ENCODE results near the gene FLOT1. TPM values are rescaled to one million over a fixed set of nuclear protein-coding genes. Genes with fewer than 3 reads are reported as not detected.
A peak's percentile ranks its signal among the peaks of the same experiment; 100 is the strongest.

FLOT1 gene
- total and polyA plus RNA-seq, 9 of the 15 experiments (the other 6 are each of a cell fraction or from before 2014, with no cell fraction given), result 11.7 to 149 (median 118) TPM

DNA sequence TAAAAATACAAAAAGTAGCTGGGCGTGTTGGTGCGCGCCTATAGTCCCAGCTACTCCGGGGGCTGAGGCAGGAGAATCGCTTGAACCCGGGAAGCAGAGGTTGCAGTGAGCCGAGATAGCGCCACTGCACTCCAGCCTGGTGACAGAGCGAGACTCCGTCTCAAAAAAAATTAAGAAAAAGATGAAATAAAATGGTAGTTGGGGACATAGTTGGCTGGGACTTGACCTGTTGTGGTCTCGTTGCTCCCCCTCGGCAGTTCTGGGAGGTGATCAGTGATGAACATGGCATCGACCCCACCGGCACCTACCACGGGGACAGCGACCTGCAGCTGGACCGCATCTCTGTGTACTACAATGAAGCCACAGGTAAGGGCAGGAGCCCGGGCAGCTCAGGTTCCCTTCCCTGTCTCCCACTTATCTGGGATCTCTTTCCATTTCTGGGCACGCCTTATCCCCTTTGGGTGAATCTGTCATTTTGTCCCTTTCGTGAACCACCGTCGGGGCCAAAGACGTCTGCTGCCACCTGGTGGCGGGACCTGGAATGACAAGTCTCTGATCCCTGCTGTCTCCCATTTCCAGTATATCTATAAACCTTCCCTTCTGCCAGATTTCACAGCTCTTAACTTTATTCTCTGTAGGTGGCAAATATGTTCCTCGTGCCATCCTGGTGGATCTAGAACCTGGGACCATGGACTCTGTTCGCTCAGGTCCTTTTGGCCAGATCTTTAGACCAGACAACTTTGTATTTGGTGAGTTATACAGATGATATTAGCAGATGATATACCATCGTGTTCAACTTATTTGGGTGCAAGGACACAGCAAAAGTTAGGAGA is 20.0 kb downstream of the FLOT1 start (continued):
- peak; percentile 65; the same call in 1 of the 2 replicates for TF ChIP-seq STAG1 (CRISPR knock-in tag; IDR thresholded peaks at IDR 0.05; ENCODE audit: borderline replicate concordance)
- TF ChIP-seq ASH1L (IDR thresholded peaks at IDR 0.05; ENCODE audit: borderline replicate concordance, low read depth, partially characterized antibody), result no peak
- no peak for TF ChIP-seq ZNF586 (CRISPR knock-in tag; conservative IDR thresholded peaks at IDR 0.05)
- TF ChIP-seq SREBF1 (IDR thresholded peaks at IDR 0.05; ENCODE audit: borderline replicate concordance, low read depth, low read length), result no peak
- no peak for TF ChIP-seq CREB5 (CRISPR knock-in tag; IDR thresholded peaks at IDR 0.05)
- no peak; a peak in 1 of 4 replicates for TF ChIP-seq BCLAF1 (IDR thresholded peaks at IDR 0.05; ENCODE audit: borderline replicate concordance in 1 of 2, control insufficient read depth in 1 of 2, low read depth in 2 of 2, low read length in 1 of 2)
- TF ChIP-seq GTF2F1 (IDR thresholded peaks at IDR 0.05; ENCODE audit: low read depth, low read length), result no peak
- no peak for TF ChIP-seq FOXA1 (IDR thresholded peaks at IDR 0.05; ENCODE audit: borderline replicate concordance)
- TF ChIP-seq MITF (IDR thresholded peaks at IDR 0.05), result no peak
- TF ChIP-seq KDM1A (IDR thresholded peaks at IDR 0.05), result 0 out of 4 replicates have a peak, but pooled peaks of 1 of the 2 experiments have one; percentile 16
- TF ChIP-seq TCF3 (CRISPR knock-in tag; IDR thresholded peaks at IDR 0.05), result no peak
- TF ChIP-seq, protein P1, sequence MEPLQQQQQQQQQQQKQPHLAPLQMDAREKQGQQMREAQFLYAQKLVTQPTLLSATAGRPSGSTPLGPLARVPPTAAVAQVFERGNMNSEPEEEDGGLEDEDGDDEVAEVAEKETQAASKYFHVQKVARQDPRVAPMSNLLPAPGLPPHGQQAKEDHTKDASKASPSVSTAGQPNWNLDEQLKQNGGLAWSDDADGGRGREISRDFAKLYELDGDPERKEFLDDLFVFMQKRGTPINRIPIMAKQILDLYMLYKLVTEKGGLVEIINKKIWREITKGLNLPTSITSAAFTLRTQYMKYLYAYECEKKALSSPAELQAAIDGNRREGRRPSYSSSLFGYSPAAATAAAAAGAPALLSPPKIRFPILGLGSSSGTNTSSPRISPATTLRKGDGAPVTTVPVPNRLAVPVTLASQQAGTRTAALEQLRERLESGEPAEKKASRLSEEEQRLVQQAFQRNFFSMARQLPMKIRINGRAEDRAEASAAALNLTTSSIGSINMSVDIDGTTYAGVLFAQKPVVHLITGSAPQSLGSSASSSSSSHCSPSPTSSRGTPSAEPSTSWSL (CRISPR knock-in tag; IDR thresholded peaks at IDR 0.05; ENCODE audit: borderline replicate concordance), result no peak
- TF ChIP-seq, protein P2, sequence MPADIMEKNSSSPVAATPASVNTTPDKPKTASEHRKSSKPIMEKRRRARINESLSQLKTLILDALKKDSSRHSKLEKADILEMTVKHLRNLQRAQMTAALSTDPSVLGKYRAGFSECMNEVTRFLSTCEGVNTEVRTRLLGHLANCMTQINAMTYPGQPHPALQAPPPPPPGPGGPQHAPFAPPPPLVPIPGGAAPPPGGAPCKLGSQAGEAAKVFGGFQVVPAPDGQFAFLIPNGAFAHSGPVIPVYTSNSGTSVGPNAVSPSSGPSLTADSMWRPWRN (IDR thresholded peaks at IDR 0.05; ENCODE audit: low read depth), result no peak
- TF ChIP-seq, protein P3, sequence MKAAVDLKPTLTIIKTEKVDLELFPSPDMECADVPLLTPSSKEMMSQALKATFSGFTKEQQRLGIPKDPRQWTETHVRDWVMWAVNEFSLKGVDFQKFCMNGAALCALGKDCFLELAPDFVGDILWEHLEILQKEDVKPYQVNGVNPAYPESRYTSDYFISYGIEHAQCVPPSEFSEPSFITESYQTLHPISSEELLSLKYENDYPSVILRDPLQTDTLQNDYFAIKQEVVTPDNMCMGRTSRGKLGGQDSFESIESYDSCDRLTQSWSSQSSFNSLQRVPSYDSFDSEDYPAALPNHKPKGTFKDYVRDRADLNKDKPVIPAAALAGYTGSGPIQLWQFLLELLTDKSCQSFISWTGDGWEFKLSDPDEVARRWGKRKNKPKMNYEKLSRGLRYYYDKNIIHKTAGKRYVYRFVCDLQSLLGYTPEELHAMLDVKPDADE (conservative IDR thresholded peaks at IDR 0.05; ENCODE audit: control insufficient read depth, low read depth, low read length), result peak; percentile 69
- 0 out of 2 replicates have a peak, but pooled peaks have one; percentile 31 for TF ChIP-seq MEF2D (tag; conservative IDR thresholded peaks at IDR 0.05; ENCODE audit: low read depth)
- no peak for TF ChIP-seq CSDE1 (IDR thresholded peaks at IDR 0.05)
- no peak for TF ChIP-seq ZNF121 (CRISPR knock-in tag; conservative IDR thresholded peaks at IDR 0.05)
